CD4-positive, alpha-beta T cell (primary cell): ENCODE data around the gene CYP4F2. TPM values are rescaled to one million over a fixed set of nuclear protein-coding genes. Genes with fewer than 3 reads are reported as not detected.
"Not testable (repeated sequence)": the region's sequence is repeated elsewhere in the genome, so short reads cannot be mapped to it uniquely, and the experiment has no call there.

Experiments used
- ATAC-seq: fragments of 200-7000 bp; cut with Tn5 transposase; one replicate; pipeline ENCODE4 v1.10.0; 2022; ENCODE audit warnings: mild to moderate bottlenecking; ENCODE audit not compliant: poor library complexity
- CTCF ChIA-PET: fragments of 350-600 bp; sonication (Branson Sonifier 250); formaldehyde crosslinking; loops from one replicate; lab custom pipeline; 2021; ENCODE audit warnings: antibody characterized with exemption, inconsistent platforms; lab: Charles Lee
- POLR2A ChIA-PET: fragments of 350-600 bp; sonication (Branson Sonifier 250); formaldehyde crosslinking; loops from one replicate; lab custom pipeline; 2021; ENCODE audit warnings: antibody characterized with exemption, inconsistent platforms; lab: Charles Lee
- DNase-seq, 14 experiments: peaks; one replicate each; pipeline ENCODE4 v3.0.0-alpha.2; 2013 to 2020; ENCODE audit warnings: mixed read lengths in 2 of 14
- H3K27ac ChIP-seq, 2 donors: one replicate each; pipeline versions ENCODE4 v1.5.1 to v1.7.0; 2013; ENCODE audit warnings: low read length in 2 of 2, low read depth in 1 of 2, mild to moderate bottlenecking in 1 of 2
- H3K27me3 ChIP-seq, 2 experiments: 1 replicate in 1 of 2; 2 replicates in 1 of 2; pipeline versions ENCODE4 v1.6.1 to v1.7.0; 2013; ENCODE audit warnings: low read length in 2 of 2, control low read depth in 1 of 2, mild to moderate bottlenecking in 1 of 2, moderate library complexity in 1 of 2; ENCODE audit not compliant: insufficient read depth in 2 of 2, control insufficient read depth in 1 of 2
- H3K36me3 ChIP-seq: one replicate; pipeline ENCODE4 v1.6.1; 2013; ENCODE audit warnings: low read length, control low read depth; ENCODE audit not compliant: insufficient read depth
- H3K4me1 ChIP-seq: one replicate; pipeline ENCODE4 v1.6.1; 2013; ENCODE audit warnings: low read length, control low read depth; ENCODE audit not compliant: insufficient read depth
- H3K4me3 ChIP-seq: one replicate; pipeline ENCODE4 v1.5.1; 2013; ENCODE audit warnings: mild to moderate bottlenecking, low read length, moderate library complexity
- H3K9me3 ChIP-seq, 2 experiments: 1 replicate in 1 of 2; 2 replicates in 1 of 2; pipeline versions ENCODE4 v1.6.1 to v1.7.0; 2013; ENCODE audit warnings: low read length in 2 of 2, mild to moderate bottlenecking in 2 of 2, control low read depth in 1 of 2, moderate library complexity in 1 of 2; ENCODE audit not compliant: control insufficient read depth in 1 of 2, insufficient read depth in 1 of 2
- H3K27ac Mint-ChIP-seq: one replicate; pipeline ENCODE4 v1.8.0; 2020; ENCODE audit warnings: mixed read lengths
- H3K27me3 Mint-ChIP-seq: one replicate; pipeline ENCODE4 v1.8.0; 2021; ENCODE audit warnings: mixed read lengths
- H3K36me3 Mint-ChIP-seq: one replicate; pipeline ENCODE4 v1.8.0; 2021; ENCODE audit warnings: low read depth, mixed read lengths
- H3K4me1 Mint-ChIP-seq: one replicate; pipeline ENCODE4 v1.8.0; 2021; ENCODE audit warnings: low read depth, mixed read lengths
- H3K4me3 Mint-ChIP-seq: one replicate; pipeline ENCODE4 v1.8.0; 2020; ENCODE audit warnings: mild to moderate bottlenecking, mixed read lengths
- H3K9me3 Mint-ChIP-seq: one replicate; pipeline ENCODE4 v1.8.0; 2020; ENCODE audit warnings: mixed read lengths
- CTCF ChIP-seq: fragments of 200-600 bp; IDR thresholded peaks from one replicate; pipeline ENCODE4 v1.8.0; 2022; ENCODE audit warnings: antibody characterized with exemption, mild to moderate bottlenecking
- intact Hi-C, 2 experiments: fragments of 100-400 bp; cut with DNase I in 1 of 2; cut with micrococcal nuclease in 1 of 2; formaldehyde crosslinking; loops; one replicate each; pipeline versions ENCODE4 v1.15.1 to v1.9.0; 2023 to 2025; cut with DNase I, micrococcal nuclease
- total RNA-seq, 174 experiments: library from RNA in 2 of 174; stranded (reverse) in 2 of 174; gene quantifications; one replicate each; pipeline ENCODE4 v1.2.3 and lab custom pipeline; 2021 to 2026

Gene CYP4F2
- total RNA-seq, 2 experiments from 2014 or later: not detected

DNA sequence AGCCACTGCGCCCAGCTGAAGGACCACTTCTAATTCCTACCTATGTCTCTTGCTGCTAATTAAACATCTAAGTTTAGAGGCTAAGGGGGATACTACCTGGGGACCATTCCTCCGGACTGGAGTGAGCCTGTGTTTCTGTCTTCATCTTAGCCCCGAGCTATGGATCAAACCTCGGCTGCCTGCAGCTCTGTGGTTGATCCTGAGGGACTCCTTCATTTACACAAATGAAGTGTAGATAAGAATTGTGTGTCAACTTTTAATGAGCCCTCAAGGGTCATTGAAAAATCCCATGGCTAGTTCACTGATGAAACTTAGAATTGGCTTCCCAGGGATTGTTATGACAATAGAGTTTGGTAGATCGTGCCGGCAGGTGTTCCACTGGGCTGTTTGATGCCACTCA, 51.0 kb downstream of the CYP4F2 start:
- Mint-ChIP-seq H3K36me3 (no peaks in the 10 kb centered on the region), H3K27ac (peak overlapping the region; percentile 4), H3K27me3 (no peaks in the 10 kb centered on the region), H3K4me1 (peaks cover 39% of the 10 kb centered on the region), H3K4me3 (no peak overlapping the region), H3K9me3 (no peaks in the 10 kb centered on the region)
- no peak for DNase-seq
- ChIA-PET CTCF (no interaction called here), POLR2A (interaction anchor here (2.2 kb wide), 1 partner anchor 10 kb away, joined by 9 read pairs; no protein-coding TSS in a partner anchor)
- intact Hi-C loops: no loop called here
- TF ChIP-seq CTCF: no peak
- H3K4me1 ChIP-seq: peaks cover 29% of the 10 kb centered on the region
- H3K9me3 ChIP-seq: no peaks in the 10 kb centered on the region
- no peak overlapping the region for H3K4me3 ChIP-seq
- no peak overlapping the region for H3K27ac ChIP-seq
- no peaks in the 10 kb centered on the region for H3K36me3 ChIP-seq
- no peaks in the 10 kb centered on the region for H3K27me3 ChIP-seq
- no peak for ATAC-seq

DNA sequence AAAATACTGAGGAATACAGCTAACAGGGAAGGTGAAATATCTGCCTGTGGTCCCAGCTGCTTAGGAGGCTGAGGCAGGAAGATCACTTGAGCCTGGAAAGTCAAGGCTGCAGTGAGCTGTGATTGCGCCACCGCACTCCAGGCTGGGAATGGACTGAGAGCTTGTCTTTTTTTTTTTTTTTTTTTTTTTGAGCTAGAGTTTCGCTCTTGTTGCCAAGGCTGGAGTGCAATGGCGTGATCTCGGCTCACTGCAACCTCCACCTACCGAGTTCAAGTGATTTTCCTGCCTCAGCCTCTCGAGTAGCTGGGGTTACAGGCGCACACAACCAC, 54.0 kb downstream of the CYP4F2 start:
- CTCF ChIA-PET, ATAC-seq, H3K4me3 ChIP-seq, H3K36me3 Mint-ChIP-seq, H3K9me3 ChIP-seq, H3K27ac ChIP-seq, H3K27me3 ChIP-seq, H3K9me3 Mint-ChIP-seq, intact Hi-C loops, H3K36me3 ChIP-seq, DNase-seq, H3K27me3 Mint-ChIP-seq: not testable (repeated sequence)
- POLR2A ChIA-PET: interaction anchor here (1.2 to 1.4 kb wide), 2 partner anchors 8 to 18 kb away, joined by 5 to 7 read pairs; no protein-coding TSS in a partner anchor
- Mint-ChIP-seq H3K27ac (peak overlapping the region; percentile 76), H3K4me1 (peaks cover 40% of the 10 kb centered on the region), H3K4me3 (peak overlapping the region; percentile 17)
- H3K4me1 ChIP-seq: peaks cover 31% of the 10 kb centered on the region

- no peaks in the 10 kb centered on the region for H3K27me3 Mint-ChIP-seq
- CTCF ChIA-PET: no interaction called here
- Histone ChIP-seq H3K4me3 (no peak overlapping the region), H3K9me3 (no peaks in the 10 kb centered on the region), H3K36me3 (no peaks in the 10 kb centered on the region), H3K4me1 (peaks cover 31% of the 10 kb centered on the region), H3K27me3 (no peaks in the 10 kb centered on the region), H3K27ac (no peak overlapping the region)
- H3K4me3 Mint-ChIP-seq: peak overlapping the region; percentile 17
- no peak for ATAC-seq
- H3K27ac Mint-ChIP-seq: peak overlapping the region; percentile 76
- H3K36me3 Mint-ChIP-seq: no peaks in the 10 kb centered on the region
- no peak for TF ChIP-seq CTCF
- POLR2A ChIA-PET: interaction anchor here (1.4 kb wide), 1 partner anchor 17 kb away, joined by 5 read pairs; no protein-coding TSS in a partner anchor
- peaks cover 43% of the 10 kb centered on the region for H3K4me1 Mint-ChIP-seq
- H3K9me3 Mint-ChIP-seq: no peaks in the 10 kb centered on the region
- peak in 3 of 14 experiments; percentile 13 to 34 (median 29) for DNase-seq
- intact Hi-C loops: no loop called here
Observed at GRCh38 chr19:15843203-15843893, 54.5 kb downstream of the CYP4F2 start.
